Sigmoid colon (tissue), 7 donors: ENCODE data around the gene C11orf24. TPM values are rescaled to one million over a fixed set of nuclear protein-coding genes. Genes with fewer than 3 reads are reported as not detected.
"Not testable (repeated sequence)": the region's sequence is repeated elsewhere in the genome, so short reads cannot be mapped to it uniquely, and the experiment has no call there.

Experiments used
- DNase-seq: peaks from one replicate; pipeline ENCODE4 v3.0.0-alpha.2; 2019
- H3K27ac ChIP-seq, 4 donors: fragments of 200-600 bp; sonication (generic); one replicate each; pipeline ENCODE4 v1.5.1; 2016 to 2019; ENCODE audit warnings: mild to moderate bottlenecking in 1 of 4
- H3K27me3 ChIP-seq, 3 donors: fragments of 200-600 bp; sonication (generic); one replicate each; pipeline ENCODE4 v1.5.1; 2019; ENCODE audit warnings: mild to moderate bottlenecking in 1 of 3
- H3K36me3 ChIP-seq, 4 donors: fragments of 200-600 bp; sonication (generic); one replicate each; pipeline ENCODE4 v1.5.1; 2016 to 2019
- H3K4me1 ChIP-seq, 4 donors: fragments of 200-600 bp; sonication (generic); one replicate each; pipeline ENCODE4 v1.5.1; 2017 to 2019
- H3K4me3 ChIP-seq, 4 donors: fragments of 200-600 bp; sonication (generic); one replicate each; pipeline ENCODE4 v1.5.1; 2017 to 2019; ENCODE audit warnings: mild to moderate bottlenecking in 2 of 4, moderate library complexity in 1 of 4
- H3K9me3 ChIP-seq, 4 donors: fragments of 200-600 bp in 3 of 4; sonication (generic) in 3 of 4; one replicate each; pipeline versions ENCODE4 v1.5.1 to v1.6.1; 2013 to 2019
- EP300 ChIP-seq, 4 donors: sonication (generic); formaldehyde crosslinking; IDR thresholded peaks; one replicate each; pipeline ENCODE4 v1.6.1; 2017; ENCODE audit warnings: antibody characterized with exemption in 4 of 4
- POLR2A ChIP-seq, 2 donors: fragments of 450-650 bp; IDR thresholded peaks; one replicate each; pipeline ENCODE4 v1.6.1; 2016; ENCODE audit warnings: antibody characterized with exemption in 2 of 2, mild to moderate bottlenecking in 2 of 2, moderate library complexity in 2 of 2
- POLR2AphosphoS5 ChIP-seq, 4 donors: sonication (generic); formaldehyde crosslinking; IDR thresholded peaks; one replicate each; pipeline ENCODE4 v1.6.1; 2017; ENCODE audit warnings: antibody characterized with exemption in 4 of 4
- WGBS, 2 donors: extraction: QIAGEN DNeasy Blood & Tissue Kit; methylation state at CpG; one replicate each; pipeline ENCODE4 v1.1.7; 2013; 5-methylcytosine and 5-hydroxymethylcytosine counted together
- intact Hi-C: fragments of 100-400 bp; cut with DNase I; formaldehyde crosslinking; loops from one replicate; pipeline ENCODE4 v1.15.1; 2023
- polyA plus RNA-seq, 3 donors: library from polyadenylated mRNA; stranded (reverse); fragments of 200-250 nt; gene quantifications; one replicate each; pipeline ENCODE4 v1.2.3, GENCODE V29; 2013
- total RNA-seq, 4 donors: library from RNA; depleted of rRNA; stranded (reverse); fragments of >200 nt; gene quantifications; one replicate each; pipeline ENCODE4 v1.1.0, GENCODE V29; 2016
- TF ChIP-seq, protein P1 (sequence below), 4 experiments: fragments of 450-650 bp in 3 of 4; fragments of 200-600 bp in 1 of 4; IDR thresholded peaks; one replicate each; pipeline ENCODE4 v1.5.1; 2016 to 2019; ENCODE audit warnings: antibody characterized with exemption in 4 of 4, mild to moderate bottlenecking in 3 of 4, moderate library complexity in 2 of 4
- donor health status: healthy with polysubstance abuse.
- donor health status: Bipolar disorder and iron deficiency.
- donor health status: healthy.

Gene C11orf24
- total and polyA plus RNA-seq, 7 donors = 13.7 to 70.3 (median 25.4) TPM

DNA sequence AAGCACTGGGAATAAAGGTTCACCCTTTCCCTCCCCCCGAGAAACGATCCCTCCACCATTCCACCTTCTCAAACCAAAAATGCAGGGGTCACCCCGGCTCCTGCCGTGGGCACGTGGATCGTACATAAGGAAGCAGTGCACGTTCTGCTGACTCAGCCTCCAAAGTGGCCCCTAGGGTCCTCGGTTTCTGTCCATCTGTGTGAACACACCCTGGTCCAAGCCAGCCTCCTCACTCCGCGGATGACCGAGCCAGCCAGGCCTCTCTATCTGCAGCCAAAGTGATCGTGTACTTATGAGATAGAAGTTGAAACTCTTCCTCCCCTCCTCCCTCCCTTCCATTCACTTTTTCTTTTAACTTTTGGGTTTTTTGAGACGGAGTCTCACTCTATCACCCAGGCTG lies 16.2 kb downstream of the C11orf24 start:
- no peak overlapping the region for H3K4me3 ChIP-seq
- H3K4me1 ChIP-seq = peaks cover 0 to 19% (median 11%) of the 10 kb centered on the region in 4 donors
- intact Hi-C loops = loop anchor here (5.0 kb wide), 1 partner anchor 127 kb away; no protein-coding TSS in a partner anchor
- H3K36me3 ChIP-seq = peaks cover 0 to under 1% (median 0%) of the 10 kb centered on the region in 4 donors
- no peak overlapping the region for H3K27ac ChIP-seq
- DNase-seq = no peak
- no peaks in the 10 kb centered on the region for H3K27me3 ChIP-seq
- 83 to 86% methylated on average over 13 of the region's 13 CpGs for WGBS, 2 donors
- TF ChIP-seq EP300 (IDR thresholded peaks at IDR 0.05) = no peak
- no peak for TF ChIP-seq POLR2AphosphoS5 (IDR thresholded peaks at IDR 0.05)
- no peak for TF ChIP-seq POLR2A (IDR thresholded peaks at IDR 0.05)
- TF ChIP-seq, protein P1, sequence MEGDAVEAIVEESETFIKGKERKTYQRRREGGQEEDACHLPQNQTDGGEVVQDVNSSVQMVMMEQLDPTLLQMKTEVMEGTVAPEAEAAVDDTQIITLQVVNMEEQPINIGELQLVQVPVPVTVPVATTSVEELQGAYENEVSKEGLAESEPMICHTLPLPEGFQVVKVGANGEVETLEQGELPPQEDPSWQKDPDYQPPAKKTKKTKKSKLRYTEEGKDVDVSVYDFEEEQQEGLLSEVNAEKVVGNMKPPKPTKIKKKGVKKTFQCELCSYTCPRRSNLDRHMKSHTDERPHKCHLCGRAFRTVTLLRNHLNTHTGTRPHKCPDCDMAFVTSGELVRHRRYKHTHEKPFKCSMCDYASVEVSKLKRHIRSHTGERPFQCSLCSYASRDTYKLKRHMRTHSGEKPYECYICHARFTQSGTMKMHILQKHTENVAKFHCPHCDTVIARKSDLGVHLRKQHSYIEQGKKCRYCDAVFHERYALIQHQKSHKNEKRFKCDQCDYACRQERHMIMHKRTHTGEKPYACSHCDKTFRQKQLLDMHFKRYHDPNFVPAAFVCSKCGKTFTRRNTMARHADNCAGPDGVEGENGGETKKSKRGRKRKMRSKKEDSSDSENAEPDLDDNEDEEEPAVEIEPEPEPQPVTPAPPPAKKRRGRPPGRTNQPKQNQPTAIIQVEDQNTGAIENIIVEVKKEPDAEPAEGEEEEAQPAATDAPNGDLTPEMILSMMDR (IDR thresholded peaks at IDR 0.05) = no peak
- H3K9me3 ChIP-seq = no peaks in the 10 kb centered on the region

DNA sequence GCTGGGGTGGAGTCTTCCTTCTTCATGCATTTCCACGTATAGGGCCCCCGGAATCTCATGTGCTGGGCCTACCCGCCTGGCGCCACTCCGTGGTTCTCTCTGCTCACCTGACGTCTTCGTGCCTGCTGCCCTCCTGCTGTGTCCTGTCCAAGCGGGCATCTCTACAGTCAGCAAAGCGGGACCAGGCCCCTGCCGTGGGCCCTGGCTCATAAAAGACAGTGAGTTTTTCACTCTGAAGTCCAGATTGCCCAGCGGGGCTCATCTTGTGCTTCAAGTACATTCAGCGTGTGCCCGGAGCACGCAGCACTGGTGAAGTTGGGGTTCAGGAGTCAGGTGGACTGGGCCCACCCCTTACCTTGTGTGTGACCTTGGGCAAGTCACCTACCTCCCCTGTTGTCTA lies 17.4 kb downstream of the C11orf24 start:
- no peak for DNase-seq
- no peaks in the 10 kb centered on the region for H3K9me3 ChIP-seq
- no peak overlapping the region for H3K4me3 ChIP-seq
- no peaks in the 10 kb centered on the region for H3K36me3 ChIP-seq
- H3K27ac ChIP-seq = no peak overlapping the region
- intact Hi-C loops = no loop called here
- no peak for TF ChIP-seq POLR2A (IDR thresholded peaks at IDR 0.05)
- 95 to 96% methylated on average over 14 of the region's 14 CpGs for WGBS, 2 donors
- no peaks in the 10 kb centered on the region for H3K27me3 ChIP-seq
- H3K4me1 ChIP-seq = peaks cover 0 to 19% (median 11%) of the 10 kb centered on the region in 4 donors

DNA sequence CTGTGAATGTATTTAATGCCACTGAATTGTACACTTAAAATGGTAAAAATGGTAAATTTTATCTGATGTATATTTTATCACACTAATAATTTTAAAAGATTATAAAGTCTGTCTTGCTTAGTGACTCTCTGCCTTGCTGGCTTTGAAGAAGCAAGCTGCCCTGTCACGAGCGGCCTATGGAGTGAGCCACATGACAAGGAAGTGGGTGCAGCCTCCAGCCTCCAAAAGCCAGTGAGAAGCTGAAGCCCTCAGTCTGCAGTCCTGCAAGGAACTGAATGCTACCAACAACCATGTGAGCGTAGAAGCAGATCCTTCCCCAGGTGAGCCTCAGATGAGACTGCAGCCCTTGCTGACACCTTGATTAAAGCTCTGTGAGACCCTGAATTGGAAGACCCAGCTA lies 20.0 kb downstream of the C11orf24 start:
- TF ChIP-seq POLR2A (IDR thresholded peaks at IDR 0.05) (no peak), POLR2AphosphoS5 (IDR thresholded peaks at IDR 0.05) (no peak), EP300 (IDR thresholded peaks at IDR 0.05) (no peak)
- TF ChIP-seq, protein P1 (IDR thresholded peaks at IDR 0.05) = no peak
- H3K9me3 ChIP-seq = no peaks in the 10 kb centered on the region
- H3K4me3 ChIP-seq = no peak overlapping the region
- 90 to 93% methylated on average over 3 of the region's 3 CpGs for WGBS, 2 donors
- no peak for DNase-seq
- no peaks in the 10 kb centered on the region for H3K27me3 ChIP-seq
- H3K36me3 ChIP-seq = no peaks in the 10 kb centered on the region
- H3K27ac ChIP-seq = no peak overlapping the region
- H3K4me1 ChIP-seq = peaks cover 0 to 7% (median under 1%) of the 10 kb centered on the region in 4 donors
- intact Hi-C loops = no loop called here

DNA sequence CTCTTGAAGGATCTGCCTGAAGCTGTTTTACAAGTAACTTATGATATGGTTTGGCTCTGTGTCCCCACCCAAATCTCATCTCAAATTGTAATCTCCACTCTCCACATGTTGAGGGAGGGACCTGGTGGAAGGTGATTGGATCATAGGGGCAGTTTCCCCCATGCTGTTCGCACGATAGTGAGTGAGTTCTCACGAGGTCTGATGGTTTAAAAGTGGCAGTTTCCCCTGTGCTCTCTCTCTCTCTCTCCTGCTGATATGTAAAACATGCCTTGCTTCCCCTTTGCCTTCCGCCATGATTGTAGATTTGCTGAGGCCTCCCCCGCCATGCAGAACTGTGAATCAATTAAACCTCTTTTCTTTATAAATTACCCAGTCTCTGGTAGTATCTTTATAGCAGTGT lies 26.9 kb downstream of the C11orf24 start:
- H3K9me3 ChIP-seq, intact Hi-C loops, H3K36me3 ChIP-seq, H3K4me3 ChIP-seq, H3K4me1 ChIP-seq, H3K27ac ChIP-seq, H3K27me3 ChIP-seq, DNase-seq: not testable (repeated sequence)
- WGBS, 2 donors = 88 to 94% methylated on average over 5 of the region's 5 CpGs

DNA sequence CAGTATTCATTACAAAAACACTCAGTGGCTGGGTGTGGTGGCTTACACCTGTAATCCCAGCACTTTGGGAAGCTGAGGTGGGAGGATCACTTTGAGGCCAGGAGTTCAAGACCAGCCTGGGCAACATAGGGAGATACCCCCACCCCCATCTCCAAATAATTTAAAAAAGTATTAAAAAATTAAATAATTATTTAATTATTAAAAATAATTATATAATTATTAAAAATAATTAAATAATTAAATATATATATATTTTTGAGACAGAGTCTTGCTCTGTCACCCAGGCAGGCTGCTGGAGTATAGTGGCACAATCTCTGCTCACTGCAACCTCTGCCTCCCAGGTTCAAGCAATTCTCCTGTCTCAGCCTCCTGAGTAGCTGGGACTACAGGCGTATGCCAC lies 27.9 kb downstream of the C11orf24 start:
- 98 to 100% methylated on average over 1 of the region's 1 CpG for WGBS, 2 donors

DNA sequence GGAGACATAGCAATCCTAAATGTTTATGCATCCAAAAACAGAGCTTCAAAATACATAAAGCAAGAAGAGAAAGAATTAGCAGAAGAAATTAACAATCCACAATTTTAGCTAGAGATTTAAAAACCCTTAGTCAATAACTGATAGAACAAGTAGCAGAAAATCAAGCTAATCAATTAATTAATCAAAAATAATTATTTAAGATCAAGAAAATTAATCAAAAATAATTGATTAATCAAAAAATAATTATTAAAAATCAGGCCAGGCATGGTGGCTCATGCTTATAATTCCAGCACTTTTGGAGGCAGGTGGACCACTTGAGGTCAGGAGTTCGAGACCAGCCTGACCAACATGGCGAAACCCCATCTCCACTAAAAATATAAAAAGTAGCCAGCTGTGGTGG lies 29.2 kb downstream of the C11orf24 start:
- H3K4me1 ChIP-seq = no peaks in the 10 kb centered on the region
- H3K36me3 ChIP-seq = no peaks in the 10 kb centered on the region
- WGBS, 2 donors = 96 to 97% methylated on average over 2 of the region's 2 CpGs
- intact Hi-C loops = no loop called here
- no peaks in the 10 kb centered on the region for H3K27me3 ChIP-seq
- no peak overlapping the region for H3K4me3 ChIP-seq
- H3K9me3 ChIP-seq = no peaks in the 10 kb centered on the region
- TF ChIP-seq POLR2AphosphoS5 (IDR thresholded peaks at IDR 0.05) (no peak), POLR2A (IDR thresholded peaks at IDR 0.05) (no peak), EP300 (IDR thresholded peaks at IDR 0.05) (no peak)
- TF ChIP-seq, protein P1 (IDR thresholded peaks at IDR 0.05) = no peak
- H3K27ac ChIP-seq = no peak overlapping the region
- DNase-seq = no peak

More for the DNA sequence above, 27.9 kb downstream of the C11orf24 start:
- H3K27me3 ChIP-seq, H3K4me3 ChIP-seq, H3K36me3 ChIP-seq, H3K9me3 ChIP-seq, DNase-seq, intact Hi-C loops, H3K27ac ChIP-seq, H3K4me1 ChIP-seq: not testable (repeated sequence)
